ENCODE measurements around the gene ABHD12.
A peak's percentile ranks its signal among the peaks of the same experiment; 100 is the strongest.

Gene ABHD12

DNA sequence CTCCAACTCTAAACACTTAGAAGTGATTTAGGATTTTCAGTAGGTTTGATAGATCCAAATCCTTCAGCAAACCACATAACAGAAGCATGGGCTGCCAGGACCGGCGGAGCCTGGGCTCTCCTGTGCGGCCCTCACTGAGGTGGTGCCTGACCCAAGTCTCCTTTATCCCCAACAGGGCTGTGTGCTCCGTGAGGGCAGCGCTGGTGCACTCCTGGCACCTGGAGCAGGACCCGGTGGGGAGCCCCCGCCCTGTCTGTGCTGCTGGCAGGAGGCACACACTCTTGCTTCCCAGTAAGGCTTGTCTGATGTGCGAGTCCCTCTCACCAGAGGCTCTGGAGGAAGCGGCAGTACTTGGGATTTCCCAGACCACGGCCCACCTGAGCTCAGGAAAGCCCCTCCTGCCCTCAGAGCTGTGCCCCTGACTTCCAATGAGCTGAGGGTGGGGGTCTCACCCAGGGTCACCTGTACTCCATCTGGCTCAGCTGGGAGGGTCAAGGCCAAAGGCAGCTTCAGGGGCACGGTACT, 86.5 kb downstream of the ABHD12 start:
- no peak for DNase-seq

- DNase-seq = no peak
Measured at GRCh38 chr20:25303292-25304024, 87.2 kb downstream of the ABHD12 start.

- DNase-seq = no peak
Measured at GRCh38 chr20:25302596-25302995, 88.0 kb downstream of the ABHD12 start.

- DNase-seq = no peak
Measured at GRCh38 chr20:25301357-25301920, 89.2 kb downstream of the ABHD12 start.

DNA sequence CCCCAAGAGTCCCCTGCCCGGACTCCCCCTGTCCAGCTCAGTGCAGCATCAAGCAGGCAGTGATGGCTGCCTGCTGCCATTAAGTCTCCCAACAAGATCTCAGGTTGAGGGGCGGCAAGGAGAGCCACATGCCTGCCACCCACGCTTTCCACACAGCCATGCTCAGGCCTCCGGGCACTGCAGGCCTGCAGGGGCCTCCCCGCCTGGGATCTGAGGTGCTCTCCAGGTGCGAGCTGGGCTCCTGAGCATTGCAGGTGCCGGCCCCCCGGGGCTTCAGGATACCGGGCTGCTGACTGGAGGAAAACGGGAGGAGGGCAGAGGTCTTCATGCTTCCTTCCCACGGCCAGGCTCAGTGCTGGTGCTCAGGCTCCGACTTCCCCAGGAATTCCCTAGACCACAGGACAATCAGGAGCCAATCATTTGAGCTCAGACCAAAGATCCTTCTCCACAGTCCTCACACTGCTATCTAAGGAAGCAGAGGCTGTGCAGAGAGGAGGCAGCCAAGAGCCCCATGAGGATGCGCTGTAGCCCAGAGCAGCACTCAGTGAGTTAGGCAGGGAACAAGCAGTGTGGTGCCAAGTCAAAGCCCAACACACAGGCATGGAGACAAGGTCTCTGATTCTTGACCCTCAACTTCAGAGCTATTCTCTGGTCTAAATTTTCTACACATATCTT, 90.0 kb downstream of the ABHD12 start:
- peak; percentile 20 for DNase-seq

DNA sequence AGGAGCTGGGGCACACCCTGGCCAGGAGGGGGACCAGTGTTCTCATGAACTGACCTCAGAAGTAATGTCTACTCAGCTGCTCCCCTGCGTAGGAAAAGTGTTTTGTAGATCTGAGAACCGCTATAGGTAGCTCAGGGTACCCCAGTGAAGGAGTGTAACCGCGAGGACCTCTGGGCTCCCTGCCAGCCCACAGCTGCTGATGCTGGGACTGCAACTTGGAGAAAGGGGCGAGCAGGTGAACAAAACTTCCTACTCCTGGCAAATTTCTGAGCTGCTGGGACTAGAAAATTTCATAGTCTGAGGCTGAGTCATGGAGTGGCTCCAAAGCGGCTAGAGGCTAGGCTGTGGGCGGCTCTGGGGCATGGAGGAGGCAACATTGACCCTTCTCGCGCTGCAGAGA, 90.8 kb downstream of the ABHD12 start:
- peak; percentile 18 for DNase-seq

GRCh38 chr20:25297141-25297905, 93.3 kb downstream of the ABHD12 start:
- no peak for DNase-seq

DNA sequence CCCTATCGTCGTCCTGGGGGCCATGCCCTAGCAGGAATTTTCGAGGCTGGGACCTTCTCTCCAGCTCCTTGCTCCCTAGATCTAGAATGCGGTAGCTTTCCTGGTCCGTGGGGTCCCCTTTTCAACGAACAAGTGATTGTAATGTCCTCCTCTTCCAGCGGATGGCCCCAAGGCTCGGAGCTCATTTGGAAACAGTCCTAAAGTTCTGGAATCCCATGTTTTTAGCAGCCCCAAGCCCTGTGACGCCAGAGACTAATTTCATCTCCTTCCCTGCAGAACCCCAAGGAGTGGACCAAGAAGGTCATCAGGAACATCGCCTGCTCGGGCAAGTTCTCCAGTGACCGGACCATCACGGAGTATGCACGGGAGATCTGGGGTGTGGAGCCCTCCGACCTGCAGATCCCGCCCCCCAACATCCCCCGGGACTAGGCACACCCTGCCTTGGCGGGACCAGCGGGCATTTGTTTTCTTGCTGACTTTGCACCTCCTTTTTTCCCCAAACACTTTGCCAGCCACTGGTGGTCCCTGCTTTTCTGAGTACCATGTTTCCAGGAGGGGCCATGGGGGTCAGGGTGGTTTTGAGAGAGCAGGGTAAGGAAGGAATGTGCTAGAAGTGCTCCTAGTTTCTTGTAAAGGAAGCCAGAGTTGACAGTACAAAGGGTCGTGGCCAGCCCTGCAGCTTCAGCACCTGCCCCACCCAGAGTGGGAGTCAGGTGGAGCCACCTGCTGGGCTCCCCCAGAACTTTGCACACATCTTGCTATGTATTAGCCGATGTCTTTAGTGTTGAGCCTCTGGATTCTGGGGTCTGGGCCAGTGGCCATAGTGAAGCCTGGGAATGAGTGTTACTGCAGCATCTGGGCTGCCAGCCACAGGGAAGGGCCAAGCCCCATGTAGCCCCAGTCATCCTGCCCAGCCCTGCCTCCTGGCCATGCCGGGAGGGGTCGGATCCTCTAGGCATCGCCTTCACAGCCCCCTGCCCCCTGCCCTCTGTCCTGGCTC, 94.2 kb downstream of the ABHD12 start:
- peak; percentile 63 for DNase-seq

DNA sequence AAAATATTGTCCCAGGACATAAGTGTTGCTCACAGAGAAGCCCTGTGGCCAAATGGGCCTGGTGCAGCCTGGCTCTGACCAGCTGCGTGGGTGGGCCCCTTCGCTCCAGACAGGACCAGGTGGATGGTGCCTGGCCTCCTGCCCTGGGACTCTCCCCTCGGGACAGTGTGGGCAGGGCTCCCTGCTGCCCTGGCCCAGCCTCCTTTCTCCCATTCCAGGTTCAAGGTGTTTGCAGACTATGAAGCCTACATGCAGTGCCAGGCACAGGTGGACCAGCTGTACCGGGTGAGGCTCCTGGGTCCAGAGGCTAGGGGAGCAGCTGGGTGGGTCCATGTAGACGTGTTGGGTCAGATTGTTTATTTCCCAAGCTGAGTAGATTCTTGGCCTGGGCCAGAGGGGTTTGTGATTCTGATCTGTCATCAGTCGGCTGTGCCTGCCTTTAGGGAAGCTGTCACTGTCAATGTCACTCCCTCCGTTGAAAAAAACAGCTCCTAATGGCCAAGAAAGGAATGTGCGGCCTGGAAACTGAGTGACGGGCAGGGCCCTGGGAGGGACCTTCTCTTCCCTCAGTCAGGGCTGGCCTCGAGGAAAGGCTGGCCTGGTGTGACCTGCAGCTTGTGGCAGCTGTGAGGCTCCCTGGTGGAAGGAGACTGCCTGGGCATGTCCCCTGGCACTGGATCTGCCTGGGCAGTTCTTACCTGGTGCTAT, 95.1 kb downstream of the ABHD12 start:
- no peak for DNase-seq

- peak; percentile 66 for DNase-seq
Measured at GRCh38 chr20:25294459-25295385, 95.9 kb downstream of the ABHD12 start.

DNA sequence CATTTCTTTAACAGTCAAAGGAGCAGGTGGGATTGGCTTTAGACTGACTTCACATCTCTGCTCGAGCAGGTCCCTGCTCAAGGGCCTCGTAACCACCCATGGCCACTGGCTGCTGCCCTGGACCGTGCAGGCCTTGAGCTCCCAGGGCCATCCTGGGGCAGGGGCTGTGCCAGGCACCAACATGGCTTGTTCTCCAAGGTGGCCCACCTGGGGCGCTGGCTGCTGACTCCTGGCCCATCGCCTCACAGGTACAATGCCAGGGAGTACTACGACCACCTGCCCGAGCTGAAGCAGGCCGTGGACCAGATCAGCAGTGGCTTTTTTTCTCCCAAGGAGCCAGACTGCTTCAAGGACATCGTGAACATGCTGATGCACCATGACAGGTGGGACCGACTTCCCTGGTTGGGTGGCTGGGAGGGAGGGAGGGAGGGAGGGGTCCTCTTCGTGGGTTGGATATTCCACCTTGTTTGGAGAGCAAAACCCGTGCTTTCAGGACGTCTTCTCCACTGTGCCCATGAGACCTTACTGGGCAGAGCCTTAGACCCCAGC, 96.7 kb downstream of the ABHD12 start:
- no peak for DNase-seq

DNA sequence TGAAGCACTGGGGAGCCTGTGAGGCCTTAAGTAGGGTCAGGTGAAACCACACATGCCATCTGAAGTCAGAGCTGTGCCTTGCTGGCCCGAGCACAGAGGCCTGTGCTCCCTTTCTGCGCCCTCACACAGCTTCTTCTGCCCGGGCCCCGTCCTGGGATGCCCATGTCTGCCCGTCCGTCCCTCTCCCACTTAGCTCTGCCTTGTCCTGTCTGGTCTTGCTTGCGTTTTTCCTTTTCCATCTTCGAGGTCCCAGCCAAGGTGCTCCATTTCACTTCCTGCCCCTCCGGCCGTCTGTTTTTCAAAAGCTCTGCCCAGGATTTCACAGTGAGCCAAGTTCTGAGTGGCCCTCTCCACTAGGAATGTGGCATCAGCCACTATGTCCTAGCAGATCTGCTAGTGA, 97.1 kb downstream of the ABHD12 start:
- no peak for DNase-seq

GRCh38 chr20:25292176-25292891, 98.3 kb downstream of the ABHD12 start:
- no peak for DNase-seq

- no peak for DNase-seq
Measured at GRCh38 chr20:25291432-25292133, 99.1 kb downstream of the ABHD12 start.

GRCh38 chr20:25290646-25291431, 99.8 kb downstream of the ABHD12 start:
- no peak for DNase-seq

DNA sequence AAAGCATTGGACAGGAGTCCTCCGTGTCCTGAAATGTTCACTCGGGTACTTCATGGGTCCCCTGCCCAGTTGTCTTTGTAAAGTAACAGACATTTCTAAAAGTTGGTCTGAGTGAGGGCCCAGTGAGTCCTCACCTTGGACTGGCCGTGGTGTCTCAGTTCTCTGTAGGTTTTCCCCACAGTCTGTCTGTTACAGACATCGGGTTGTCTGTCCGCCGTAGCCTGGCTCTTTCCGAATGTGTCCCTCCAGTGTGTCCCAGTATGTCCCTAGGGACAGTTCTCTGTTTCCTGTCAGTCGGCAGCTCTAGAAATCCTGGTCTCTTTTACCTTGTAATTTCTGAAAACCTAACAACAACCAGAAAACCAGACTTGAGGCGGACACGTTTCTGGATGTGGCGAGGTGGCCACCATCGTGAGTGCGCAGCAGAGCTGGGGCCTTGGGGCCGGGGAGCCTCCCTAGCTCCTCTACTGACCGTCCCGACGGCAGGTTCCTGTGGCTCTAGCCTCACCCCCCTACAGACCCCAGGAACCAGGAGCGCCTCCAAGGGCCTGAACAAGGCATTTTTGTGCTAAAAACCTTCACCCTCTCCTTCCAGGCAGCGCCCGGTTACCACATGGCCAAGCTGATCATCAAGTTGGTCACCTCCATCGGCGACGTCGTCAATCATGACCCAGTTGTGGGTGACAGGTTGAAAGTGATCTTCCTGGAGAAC, 100.6 kb downstream of the ABHD12 start:
- no peak for DNase-seq

Data from NCI-H510A treated with DMSO at 0.1 percent for 48 hours (cell line).